ENCODE results near the gene ULK1.

- TF ChIP-seq EZH2phosphoT487 (IDR thresholded peaks at IDR 0.05; ENCODE audit: borderline replicate concordance, low read length) (no peak), CTCF (IDR thresholded peaks at IDR 0.05; ENCODE audit: low read depth, low read length, poor library complexity, severe bottlenecking) (no peak)
These were observed 25.7 kb downstream of the ULK1 start for GRCh38 chr12:131920157-131920508.
